Endothelial cell of umbilical vein (primary cell): ENCODE measurements around the gene FAR1.

Experiments
- EZH2 ChIP-seq: IDR thresholded peaks from 2 replicates; pipeline ENCODE4 v1.6.1; 2012; ENCODE audit warnings: borderline replicate concordance, low read depth, mild to moderate bottlenecking, moderate library complexity, low read length, inconsistent platforms; ENCODE audit not compliant: severe bottlenecking
- MYC ChIP-seq: IDR thresholded peaks from one replicate; pipeline ENCODE4 v1.6.1; 2011; ENCODE audit warnings: mild to moderate bottlenecking, low read depth, low read length
- POLR2A ChIP-seq: IDR thresholded peaks from 2 replicates; pipeline ENCODE4 v1.6.1; 2012; ENCODE audit warnings: low read depth, mild to moderate bottlenecking, control low read depth, low read length
- POLR2AphosphoS5 ChIP-seq: IDR thresholded peaks from 2 replicates; pipeline ENCODE4 v1.6.1; 2012; ENCODE audit warnings: low read depth, mild to moderate bottlenecking, control low read depth, low read length, moderate library complexity; ENCODE audit not compliant: insufficient read depth
- TF ChIP-seq, protein P1 (sequence below), 2 donors: IDR thresholded peaks; 1 replicate in 1 of 2; 2 replicates in 1 of 2; pipeline ENCODE4 v1.5.1; 2011; ENCODE audit warnings: low read length in 2 of 2, mild to moderate bottlenecking in 2 of 2, moderate library complexity in 2 of 2, control low read depth in 1 of 2, inconsistent platforms in 1 of 2, low read depth in 1 of 2; ENCODE audit not compliant: insufficient read depth in 1 of 2; ENCODE audit errors: extremely low read depth in 1 of 2
- TF ChIP-seq, protein P2 (sequence below): IDR thresholded peaks from 2 replicates; pipeline ENCODE4 v1.6.1; 2011; ENCODE audit not compliant: insufficient read depth, insufficient read length

DNA sequence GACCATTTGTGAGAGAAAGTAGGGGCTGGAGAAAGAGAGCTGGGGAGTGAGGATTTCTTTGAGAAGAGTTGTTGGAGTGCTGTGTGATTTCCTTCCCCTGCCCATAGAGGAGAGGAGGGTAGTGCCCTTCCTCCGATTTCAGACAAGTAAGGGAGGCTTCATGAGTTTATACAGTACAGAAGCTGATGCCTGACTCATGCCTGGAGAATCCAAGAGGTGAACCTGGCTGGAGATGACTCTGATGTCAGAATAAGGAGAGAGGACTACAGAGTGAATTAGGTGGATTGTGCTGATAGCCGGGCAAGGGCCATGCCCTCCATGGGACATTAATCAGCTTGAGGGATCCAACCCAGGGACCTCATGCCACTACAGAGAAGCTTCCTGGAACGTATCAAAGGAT lies 91.6 kb downstream of the FAR1 start:
- TF ChIP-seq EZH2: no peak
- no peak for TF ChIP-seq POLR2AphosphoS5
- TF ChIP-seq, protein P1, sequence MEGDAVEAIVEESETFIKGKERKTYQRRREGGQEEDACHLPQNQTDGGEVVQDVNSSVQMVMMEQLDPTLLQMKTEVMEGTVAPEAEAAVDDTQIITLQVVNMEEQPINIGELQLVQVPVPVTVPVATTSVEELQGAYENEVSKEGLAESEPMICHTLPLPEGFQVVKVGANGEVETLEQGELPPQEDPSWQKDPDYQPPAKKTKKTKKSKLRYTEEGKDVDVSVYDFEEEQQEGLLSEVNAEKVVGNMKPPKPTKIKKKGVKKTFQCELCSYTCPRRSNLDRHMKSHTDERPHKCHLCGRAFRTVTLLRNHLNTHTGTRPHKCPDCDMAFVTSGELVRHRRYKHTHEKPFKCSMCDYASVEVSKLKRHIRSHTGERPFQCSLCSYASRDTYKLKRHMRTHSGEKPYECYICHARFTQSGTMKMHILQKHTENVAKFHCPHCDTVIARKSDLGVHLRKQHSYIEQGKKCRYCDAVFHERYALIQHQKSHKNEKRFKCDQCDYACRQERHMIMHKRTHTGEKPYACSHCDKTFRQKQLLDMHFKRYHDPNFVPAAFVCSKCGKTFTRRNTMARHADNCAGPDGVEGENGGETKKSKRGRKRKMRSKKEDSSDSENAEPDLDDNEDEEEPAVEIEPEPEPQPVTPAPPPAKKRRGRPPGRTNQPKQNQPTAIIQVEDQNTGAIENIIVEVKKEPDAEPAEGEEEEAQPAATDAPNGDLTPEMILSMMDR (IDR thresholded peaks at IDR 0.05; ENCODE audit: extremely low read depth in 1 of 2, insufficient read depth in 1 of 2, low read depth in 1 of 2, low read length in 2 of 2): no peak
- TF ChIP-seq POLR2A: no peak
- TF ChIP-seq, protein P2, sequence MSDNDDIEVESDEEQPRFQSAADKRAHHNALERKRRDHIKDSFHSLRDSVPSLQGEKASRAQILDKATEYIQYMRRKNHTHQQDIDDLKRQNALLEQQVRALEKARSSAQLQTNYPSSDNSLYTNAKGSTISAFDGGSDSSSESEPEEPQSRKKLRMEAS: no peak
- no peak for TF ChIP-seq MYC
